Fibroblast of mammary gland (primary cell): Measurements from ENCODE around the gene HAT1.
"Not testable (repeated sequence)": the region's sequence is repeated elsewhere in the genome, so short reads cannot be mapped to it uniquely, and the experiment has no call there.

ENCODE experiments used
- DNase-seq: peaks from one replicate; pipeline ENCODE4 v3.0.0-alpha.2; 2010; ENCODE audit warnings: low read depth
- H3K4me3 ChIP-seq: 2 replicates; pipeline ENCODE4 v1.5.1; 2011; ENCODE audit warnings: low read depth, mild to moderate bottlenecking, low read length, moderate library complexity; ENCODE audit not compliant: control insufficient read depth
- TF ChIP-seq, protein P1 (sequence below): conservative IDR thresholded peaks from 2 replicates; pipeline ENCODE4 v1.5.1; 2011; ENCODE audit warnings: low read depth, low read length, inconsistent platforms; ENCODE audit not compliant: control insufficient read depth, insufficient read depth

HAT1 gene

DNA sequence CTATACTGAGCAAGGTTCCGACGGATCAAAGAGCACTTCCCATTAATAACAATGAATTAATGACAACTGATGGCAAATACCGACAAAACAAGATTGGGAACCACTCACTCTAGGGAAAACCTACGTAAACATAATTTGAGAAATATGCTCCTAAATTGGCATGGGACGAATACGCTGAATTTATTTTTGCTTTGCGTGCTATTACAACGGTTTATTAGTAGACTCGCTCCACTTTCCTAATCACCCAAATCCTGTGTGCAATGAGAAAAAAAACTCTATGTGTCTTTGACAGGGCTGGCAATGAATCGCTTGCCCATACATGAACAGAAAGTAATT lies 27.7 kb upstream of the HAT1 start:
- peak overlapping the region; percentile 97 for H3K4me3 ChIP-seq
- no peak for DNase-seq
- TF ChIP-seq, protein P1, sequence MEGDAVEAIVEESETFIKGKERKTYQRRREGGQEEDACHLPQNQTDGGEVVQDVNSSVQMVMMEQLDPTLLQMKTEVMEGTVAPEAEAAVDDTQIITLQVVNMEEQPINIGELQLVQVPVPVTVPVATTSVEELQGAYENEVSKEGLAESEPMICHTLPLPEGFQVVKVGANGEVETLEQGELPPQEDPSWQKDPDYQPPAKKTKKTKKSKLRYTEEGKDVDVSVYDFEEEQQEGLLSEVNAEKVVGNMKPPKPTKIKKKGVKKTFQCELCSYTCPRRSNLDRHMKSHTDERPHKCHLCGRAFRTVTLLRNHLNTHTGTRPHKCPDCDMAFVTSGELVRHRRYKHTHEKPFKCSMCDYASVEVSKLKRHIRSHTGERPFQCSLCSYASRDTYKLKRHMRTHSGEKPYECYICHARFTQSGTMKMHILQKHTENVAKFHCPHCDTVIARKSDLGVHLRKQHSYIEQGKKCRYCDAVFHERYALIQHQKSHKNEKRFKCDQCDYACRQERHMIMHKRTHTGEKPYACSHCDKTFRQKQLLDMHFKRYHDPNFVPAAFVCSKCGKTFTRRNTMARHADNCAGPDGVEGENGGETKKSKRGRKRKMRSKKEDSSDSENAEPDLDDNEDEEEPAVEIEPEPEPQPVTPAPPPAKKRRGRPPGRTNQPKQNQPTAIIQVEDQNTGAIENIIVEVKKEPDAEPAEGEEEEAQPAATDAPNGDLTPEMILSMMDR, result no peak

DNA sequence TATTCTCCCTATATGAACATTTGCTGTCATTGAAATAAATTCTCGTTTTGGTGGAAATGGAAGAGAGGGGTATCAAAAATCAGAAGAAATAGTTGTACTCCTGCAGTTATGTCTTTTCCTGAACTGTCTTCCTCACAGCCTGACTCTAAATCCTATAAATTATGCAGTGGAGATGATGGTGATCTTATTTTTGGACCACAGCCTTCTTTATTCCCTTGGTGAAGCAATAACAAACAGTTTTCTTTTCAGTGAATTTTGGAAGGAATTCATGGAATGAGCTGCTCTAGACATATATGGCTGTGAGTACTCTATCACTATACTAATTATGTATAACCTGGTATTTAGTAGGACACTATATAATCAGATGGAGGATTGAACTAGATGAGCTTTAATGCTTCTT lies 26.5 kb upstream of the HAT1 start:
- H3K4me3 ChIP-seq, result no peak overlapping the region
- no peak for DNase-seq
- TF ChIP-seq, protein P1, result no peak

DNA sequence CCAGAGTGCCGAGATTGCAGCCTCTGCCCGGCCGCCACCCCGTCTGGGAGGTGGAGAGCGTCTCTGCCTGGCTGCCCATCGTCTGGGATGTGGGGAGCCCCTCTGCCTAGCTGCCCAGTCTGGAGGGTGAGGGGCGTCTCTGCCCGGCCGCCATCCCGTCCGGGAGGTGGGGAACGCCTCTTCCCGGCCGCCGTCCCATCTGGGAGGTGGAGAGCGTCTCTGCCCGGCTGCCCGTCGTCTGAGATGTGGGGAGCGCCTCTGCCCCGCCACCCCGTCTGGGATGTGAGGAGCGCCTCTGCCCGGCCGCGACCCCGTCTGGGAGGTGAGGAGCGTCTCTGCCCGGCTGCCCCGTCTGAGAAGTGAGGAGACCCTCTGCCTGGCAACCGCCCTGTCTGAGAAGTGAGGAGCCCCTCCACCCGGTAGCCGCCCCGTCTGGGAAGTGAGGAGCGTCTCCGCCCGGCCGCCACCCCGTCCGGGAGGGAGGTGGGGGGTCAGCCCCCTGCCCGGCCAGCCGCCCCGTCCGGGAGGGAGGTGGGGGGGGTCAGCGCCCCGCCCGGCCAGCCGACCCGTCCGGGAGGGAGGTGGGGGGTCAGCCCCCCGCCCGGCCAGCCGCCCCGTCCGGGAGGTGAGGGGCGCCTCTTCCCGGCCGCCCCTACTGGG lies 22.5 kb upstream of the HAT1 start:
- not testable (repeated sequence) for DNase-seq

DNA sequence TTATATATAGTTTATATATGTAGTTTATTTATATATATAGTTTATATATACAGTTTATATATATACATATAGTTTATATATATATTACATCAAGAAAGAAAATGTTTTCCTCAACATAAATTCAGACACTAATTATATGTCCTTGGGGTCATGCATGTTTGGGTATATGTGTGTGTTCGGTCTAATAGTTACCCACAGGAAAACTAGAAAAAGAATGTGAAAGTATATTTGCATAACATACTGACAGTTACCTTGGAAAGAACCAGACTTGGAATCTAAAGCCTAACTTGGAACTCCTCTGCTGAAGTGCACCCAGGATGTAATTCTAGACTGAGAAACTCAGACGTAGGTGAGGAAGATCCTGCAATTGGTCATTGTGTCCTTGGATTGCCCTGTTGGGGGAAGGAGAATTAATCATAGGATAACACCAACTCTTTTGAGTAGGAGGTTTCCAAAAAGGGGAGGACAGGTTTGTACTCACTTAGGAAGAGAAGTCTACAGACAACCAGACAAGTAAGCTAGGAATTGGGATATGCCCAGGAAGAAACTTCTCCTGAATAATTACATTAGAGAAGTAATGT lies 19.3 kb upstream of the HAT1 start:
- TF ChIP-seq, protein P1, result no peak
- H3K4me3 ChIP-seq, result no peak overlapping the region
- no peak for DNase-seq

More for the DNA sequence above, 22.5 kb upstream of the HAT1 start:
- not testable (repeated sequence) for H3K4me3 ChIP-seq

DNA sequence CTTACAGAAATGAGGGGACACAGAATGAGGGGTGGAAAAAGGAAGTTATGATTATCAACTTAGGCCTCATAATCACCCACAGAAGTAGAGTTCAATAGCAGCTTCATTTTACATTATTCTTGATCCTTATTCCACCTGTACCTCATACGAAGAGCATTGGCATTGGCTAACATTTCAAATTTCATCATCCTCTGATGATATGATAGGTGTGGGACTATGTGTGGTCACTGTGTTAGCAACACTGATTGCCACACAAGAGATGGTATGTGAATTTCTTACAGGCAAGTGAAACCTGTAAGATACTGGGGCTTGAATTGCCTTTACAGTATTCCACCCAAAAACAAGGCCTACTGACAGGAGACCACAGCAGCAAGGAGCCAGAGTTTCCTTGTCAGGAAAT lies 14.0 kb upstream of the HAT1 start:
- TF ChIP-seq, protein P1, result no peak
- no peak overlapping the region for H3K4me3 ChIP-seq
- no peak for DNase-seq

DNA sequence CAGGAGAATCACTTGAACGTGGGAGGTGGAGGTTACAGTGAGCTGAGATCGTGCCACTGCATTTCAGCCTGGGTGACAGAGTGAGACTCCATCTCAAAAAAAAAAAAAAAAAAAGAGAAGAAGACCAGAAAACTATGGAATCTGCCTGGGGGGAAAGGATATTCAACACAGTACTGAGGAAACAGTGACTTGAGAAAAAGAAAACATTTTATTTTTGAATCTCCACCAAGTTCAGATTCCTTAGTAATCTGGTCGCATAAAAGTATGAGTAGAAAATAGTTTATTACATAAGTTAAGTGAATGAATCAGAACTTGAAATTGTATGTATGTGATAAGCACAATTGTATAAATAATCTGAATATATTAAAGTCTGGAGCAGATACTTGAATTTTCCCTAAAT lies 13.0 kb upstream of the HAT1 start:
- no peak overlapping the region for H3K4me3 ChIP-seq
- DNase-seq, result no peak
- TF ChIP-seq, protein P1, result no peak

DNA sequence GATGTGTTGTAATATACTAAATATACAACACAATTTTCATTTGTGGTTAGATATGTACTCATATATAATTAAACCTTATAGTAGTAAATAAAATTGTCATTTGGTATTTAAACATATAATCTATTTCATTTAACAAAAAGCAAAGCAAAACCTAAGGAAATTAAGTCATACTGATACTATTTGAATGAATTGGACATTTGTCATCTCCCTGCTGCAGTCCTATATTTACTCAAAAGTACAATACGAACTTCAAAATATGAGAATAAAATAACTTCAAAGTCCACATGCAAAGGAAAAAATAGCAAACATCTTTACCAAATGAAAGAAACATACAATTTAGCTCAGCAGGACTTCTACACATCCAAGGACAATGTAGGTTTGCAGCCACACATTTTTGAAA lies 11.8 kb upstream of the HAT1 start:
- TF ChIP-seq, protein P1, result no peak
- H3K4me3 ChIP-seq, result no peak overlapping the region
- no peak for DNase-seq
